Inferior parietal cortex (tissue), 1 donor: ENCODE results near the gene LMNTD2.
"Not testable (repeated sequence)": the region's sequence is repeated elsewhere in the genome, so short reads cannot be mapped to it uniquely, and the experiment has no call there.

Experiments used
- DNase-seq: peaks from one replicate; pipeline ENCODE4 v3.0.0-alpha.2; 2016; ENCODE audit errors: extremely low spot score

The LMNTD2 gene

DNA sequence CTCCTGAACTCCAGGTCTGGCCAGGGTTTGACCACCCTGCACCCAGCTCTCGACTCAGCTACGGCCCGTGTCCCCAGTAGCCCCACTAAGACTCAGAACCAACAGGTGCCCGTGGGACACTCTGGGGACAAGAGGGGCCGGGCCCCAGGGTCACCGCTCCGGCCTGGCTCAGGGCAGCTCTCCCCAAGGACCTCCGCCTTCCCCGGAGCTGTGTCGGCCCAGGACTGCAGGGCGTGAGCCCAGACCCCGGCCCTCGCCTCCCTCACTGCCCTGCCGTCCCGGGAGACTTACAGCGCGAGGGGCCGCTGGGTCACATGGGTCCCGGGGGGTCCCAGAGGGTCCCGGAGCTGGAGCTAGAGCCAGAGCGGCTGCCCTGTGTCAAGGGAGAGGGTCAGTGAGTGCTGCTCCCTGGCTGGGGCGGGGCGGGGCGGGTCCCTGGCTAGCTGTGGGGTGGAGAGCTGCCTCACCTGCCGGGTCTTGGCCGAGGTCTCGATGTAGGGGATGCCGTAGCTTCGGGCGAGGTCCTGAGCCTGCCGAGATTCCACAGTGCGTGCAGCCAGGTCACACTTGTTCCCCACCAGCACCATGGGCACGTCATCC, 27.5 kb downstream of the LMNTD2 start:
- DNase-seq = no peak

DNA sequence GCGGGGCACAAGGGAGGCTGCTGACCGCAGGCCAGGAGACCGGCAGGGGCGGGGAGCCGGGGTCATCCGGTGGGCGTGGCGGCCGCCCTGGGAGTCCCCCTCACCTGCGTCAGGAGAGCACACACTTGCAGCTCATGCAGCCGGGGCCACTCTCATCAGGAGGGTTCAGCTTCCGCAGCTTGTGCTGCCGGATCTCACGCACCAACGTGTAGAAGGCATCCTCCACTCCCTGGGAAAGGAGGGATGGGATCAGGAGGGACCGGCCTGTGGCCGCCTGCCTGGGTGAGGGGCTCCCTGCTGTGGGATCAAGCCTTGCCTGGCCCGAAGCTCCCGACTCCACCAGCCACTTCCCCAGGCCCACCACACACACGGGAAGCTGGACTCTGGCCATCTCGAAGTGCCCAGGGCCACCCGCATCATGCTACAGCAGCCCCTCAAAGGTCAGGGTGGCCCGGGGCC, 28.0 kb downstream of the LMNTD2 start:
- DNase-seq = no peak

DNA sequence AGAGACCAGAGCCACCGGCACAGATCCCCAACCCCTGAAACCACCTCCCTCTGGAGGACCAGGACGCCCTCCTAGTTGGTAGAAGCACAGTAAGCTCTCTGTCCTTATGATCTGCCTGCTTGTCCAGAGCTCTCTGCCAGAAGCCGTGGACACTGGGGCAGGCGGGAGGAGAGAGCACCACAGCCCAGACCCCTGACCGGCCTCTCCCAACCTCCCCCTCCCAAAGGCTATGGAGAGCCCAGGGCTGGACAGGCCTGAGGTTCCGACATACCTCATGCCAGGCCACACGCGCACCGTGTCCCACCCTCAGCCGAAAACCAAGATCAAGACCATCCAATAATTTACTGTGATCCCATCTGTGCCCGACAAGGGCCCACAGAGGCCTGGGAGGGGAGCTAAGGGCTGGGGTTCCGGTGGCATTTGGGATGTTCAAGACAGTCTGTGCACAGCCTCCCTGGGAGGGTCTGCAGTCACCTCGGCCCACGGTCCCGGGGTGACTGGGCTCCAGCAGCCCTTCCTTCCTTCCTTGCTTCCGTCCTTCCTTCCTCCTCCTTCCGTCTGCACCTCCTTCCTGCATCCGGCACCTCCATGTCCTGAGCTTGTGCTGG, 28.5 kb downstream of the LMNTD2 start:
- DNase-seq = no peak

DNA sequence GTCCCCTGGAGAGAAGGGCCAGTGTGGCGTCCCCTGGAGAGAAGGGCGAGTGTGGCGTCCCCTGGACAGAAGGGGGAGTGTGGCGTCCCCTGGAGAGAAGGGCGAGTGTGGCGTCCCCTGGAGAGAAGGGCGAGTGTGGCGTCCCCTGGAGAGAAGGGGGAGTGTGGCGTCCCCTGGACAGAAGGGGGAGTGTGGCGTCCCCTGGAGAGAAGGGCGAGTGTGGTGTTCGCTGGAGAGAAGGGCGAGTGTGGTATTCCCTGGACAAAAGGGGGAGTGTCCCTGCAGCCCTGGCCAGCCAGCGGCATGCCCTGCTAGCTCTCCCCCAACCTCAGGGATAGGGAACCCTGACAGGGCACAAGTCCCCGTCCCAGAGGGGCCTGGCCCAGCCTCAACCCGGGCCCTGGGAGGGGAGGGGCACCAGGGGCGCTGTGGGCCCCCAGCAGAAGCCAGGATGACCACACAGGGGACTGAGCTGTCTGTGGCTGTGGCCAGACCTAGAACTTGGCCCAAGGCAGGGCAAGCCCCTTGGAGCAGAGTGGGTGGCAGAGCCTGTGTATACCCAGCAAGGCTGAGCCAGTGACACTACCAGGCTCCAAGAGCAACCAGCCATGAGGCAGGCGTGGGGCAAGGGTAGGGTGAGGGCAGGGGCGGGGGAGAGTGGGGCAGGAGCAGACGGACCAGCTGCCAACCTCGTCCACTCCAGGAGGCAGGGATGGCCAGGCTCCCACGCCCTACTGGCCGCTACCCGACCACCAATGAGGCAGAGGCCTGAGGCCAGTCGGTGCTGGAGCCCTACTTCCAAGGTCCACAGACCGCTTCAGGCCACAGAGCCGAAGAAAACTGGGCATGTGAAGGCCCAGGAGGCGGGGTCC, 29.3 kb downstream of the LMNTD2 start:
- no peak for DNase-seq

DNA sequence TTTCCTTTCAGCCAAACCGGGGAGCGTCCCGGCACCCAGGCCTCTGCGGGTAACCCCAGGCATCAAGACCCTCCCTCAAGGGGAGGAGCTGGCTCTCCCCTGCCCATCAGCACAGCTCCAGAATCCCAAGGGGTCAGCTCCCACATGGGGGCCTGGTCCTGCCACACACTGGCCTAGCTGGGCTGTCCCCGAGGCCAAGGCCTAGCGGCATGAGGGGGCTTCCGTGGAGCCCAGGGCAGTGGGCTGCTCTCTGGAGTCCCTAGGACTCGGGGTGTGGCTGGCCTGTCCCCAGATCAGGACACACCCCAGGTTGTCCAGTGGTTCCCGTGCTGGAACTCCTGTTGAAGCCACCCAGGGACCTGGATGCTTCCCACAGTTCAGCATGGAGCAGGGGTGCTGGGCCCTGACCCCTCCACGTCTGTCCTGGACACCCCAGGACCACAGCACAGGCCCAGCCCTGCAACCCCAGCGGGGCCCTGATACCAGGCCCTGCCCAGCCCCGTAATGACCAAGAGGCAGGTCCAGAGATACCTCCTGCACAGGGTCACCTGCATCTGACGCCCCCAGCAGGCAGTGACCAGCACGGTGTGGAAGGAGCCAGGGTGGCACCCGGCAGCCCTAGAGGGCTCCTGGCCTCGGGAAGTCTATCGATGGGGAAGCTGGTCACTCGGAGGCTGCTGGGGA, 30.7 kb downstream of the LMNTD2 start:
- DNase-seq = no peak

DNA sequence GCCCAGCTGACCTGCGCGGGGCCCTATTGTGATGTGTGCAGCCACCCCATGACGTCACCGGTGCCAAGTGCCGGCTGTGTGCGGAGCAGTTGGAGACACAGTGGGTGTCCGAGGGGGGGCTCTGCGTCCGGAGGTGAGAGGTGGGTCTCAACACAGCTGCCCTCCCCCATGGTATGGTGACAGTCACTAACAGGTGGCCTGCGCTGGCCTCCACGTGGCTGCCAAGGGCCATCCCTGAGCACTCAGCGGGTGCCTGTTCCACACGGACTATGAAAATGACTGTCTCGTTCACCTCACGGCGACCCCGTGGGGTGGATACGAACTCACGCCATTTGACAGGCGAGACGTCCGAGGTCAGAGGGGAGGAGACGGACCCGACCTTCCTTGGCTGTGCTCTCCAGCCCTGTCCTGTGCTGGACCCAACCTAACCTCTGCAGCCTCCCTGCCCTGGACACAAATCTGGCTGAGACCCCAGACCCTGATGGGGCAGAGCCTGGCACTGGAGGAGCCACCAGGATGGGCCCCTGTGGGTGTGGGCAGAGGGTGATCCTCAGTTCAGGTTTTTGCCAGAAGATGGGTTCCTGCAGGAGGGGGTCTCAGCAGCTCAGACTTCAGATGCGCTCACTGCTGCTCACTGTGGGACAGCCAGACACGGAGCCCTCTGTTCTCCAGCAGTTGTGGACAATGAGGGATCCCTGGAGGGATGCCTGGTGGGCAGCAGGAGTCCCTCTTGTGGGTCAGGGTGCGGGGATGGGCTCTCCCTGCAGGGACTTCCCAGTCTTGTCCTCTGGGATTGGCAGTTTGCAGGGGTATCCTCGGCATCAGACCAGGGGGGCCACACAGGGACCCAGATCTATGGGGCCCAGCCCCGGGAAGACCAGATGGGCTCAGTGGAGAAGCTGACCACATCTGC, 31.5 kb downstream of the LMNTD2 start:
- no peak for DNase-seq

DNA sequence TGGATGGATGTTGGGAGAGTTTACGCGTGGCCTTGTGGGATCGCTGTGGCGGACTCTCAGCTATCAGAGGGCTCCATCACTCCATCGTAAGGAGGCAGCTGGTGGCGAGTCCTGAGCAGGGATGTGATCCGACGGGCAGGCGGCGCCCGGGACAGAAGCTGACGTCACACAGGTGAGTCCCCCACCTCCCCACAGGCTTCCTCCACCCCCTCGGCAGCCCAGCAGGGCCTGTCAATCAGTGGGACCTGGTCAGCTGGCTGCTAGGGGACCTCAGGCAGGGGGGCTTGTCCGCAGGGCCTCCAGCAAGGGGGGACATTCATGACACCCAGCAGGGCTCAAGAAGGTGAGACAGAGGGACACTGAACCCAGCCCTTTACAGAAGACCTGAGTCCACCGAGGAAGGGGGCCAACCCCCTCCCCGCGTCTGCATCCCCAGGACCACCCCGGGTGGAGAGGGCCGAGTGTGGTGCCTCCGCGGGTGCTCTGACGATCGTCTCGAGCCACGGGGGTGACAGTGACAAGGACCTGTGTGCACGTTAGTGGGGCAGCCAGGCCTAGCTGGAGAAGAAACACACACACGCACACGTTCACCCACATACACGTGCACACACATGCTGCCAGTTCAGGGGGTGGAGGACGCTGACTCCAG, 32.2 kb downstream of the LMNTD2 start:
- no peak for DNase-seq

DNA sequence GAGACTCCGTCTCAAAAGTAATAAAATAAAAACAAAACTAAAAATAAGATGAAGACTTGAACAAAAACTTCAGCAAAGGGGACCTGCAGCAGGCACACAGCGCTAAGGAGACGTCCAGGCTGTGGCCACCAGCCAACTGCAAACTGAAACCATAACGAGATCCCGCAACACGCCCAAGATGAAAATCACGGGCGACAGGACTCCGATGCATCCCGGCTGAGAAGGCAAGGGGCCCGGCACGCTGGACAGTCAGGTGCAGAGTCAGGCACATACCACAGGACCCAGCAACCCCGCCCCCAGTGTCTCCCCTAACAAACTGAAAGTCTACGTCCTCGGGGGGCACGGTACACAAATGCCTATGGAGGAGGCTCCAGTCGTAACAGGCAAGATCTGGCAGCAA, 34.3 kb downstream of the LMNTD2 start:
- no peak for DNase-seq

DNA sequence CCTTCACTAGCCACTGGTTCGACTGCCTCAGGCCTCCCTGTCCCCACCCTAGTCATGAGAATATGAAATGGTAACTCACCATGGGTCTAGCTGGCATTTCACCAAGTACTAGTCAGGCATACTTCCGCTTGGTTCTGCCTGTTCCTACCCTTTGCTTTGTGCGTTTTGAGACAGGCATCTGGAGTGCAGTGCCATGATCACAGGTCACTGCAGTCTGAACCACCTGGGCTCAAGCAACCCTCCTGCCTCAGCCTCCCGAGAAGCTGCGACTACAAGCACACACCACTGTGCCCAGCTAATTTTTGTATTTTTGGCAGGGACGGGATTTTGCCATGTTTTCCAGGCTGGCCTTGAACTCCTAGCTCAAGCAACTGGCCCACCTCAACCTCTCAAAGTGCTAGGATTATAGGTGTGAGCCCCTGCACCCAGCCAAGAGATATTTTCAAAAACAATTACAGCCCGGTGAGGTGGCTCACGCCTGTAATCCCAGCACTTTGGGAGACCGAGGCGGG, 39.3 kb downstream of the LMNTD2 start:
- DNase-seq = no peak

DNA sequence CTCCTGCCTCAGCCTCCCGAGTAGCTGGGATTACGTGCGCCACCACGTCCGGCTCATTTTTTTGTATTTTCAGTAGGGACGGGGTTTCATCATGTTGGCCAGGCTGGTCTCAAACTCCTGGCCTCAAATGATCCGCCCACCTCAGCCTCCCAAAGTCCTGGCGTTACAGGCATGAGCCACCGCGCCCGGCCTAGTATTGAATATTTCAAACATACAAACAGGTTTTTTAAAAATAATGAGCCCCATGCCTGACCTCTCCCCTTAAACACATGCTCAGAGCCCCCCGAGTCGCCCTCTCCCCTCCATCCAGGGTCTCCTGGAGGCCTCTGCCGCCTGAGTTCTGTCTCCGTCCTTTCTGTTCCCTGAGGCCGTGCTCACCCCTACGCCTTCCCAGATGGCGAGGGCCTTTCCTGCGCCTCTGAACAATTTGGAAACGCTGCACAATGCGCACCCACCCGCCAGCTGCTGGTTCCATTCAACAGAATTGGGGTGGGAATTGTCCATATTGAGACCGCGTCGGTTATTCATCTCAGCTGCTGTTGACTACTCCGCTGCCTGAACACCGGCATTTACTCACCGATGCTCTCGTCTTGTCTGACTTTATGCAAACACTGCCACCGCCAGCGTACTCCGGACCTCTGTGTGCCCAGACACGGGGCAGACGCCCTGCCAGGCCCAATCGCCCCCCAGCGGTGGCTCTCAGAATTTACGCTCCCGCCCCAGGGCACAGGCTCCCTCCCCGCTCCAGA, 39.9 kb downstream of the LMNTD2 start:
- no peak for DNase-seq

DNA sequence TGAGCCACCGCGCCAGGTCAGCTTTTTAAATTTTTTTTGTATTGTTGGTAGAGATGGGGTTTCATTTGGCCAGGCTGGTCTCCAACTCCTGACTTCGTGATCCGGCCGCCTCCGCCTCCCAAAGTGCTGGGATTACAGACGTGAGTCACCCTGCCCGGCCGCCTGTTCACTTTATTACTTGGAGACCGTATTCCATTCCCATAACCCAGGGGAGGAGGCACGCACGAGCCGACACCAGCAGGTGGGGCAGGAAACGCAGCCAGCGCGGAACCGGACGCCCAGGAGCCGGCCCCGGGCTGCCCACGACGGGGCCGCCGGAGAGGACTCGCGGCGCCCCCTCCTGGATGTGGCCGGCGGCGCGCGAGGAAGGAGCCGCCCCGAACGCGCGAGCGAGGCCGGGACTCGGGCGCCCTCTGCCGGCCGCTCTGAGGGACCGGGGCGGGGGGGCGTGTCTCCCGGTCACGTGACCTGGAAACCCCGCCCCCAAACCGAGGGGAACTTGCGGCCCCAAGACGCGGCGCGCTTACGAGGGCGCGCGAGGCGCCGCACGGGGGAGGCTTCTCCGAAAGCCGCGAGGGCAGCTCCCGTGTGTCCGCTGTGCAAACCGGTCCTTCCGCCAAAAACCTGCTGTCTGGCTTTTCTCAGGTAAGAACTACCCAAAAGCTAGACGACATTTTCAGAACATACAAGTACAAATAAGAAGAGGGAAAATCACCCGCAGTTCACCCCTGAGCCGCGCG, 41.9 kb downstream of the LMNTD2 start:
- peak; percentile 84 for DNase-seq

DNA sequence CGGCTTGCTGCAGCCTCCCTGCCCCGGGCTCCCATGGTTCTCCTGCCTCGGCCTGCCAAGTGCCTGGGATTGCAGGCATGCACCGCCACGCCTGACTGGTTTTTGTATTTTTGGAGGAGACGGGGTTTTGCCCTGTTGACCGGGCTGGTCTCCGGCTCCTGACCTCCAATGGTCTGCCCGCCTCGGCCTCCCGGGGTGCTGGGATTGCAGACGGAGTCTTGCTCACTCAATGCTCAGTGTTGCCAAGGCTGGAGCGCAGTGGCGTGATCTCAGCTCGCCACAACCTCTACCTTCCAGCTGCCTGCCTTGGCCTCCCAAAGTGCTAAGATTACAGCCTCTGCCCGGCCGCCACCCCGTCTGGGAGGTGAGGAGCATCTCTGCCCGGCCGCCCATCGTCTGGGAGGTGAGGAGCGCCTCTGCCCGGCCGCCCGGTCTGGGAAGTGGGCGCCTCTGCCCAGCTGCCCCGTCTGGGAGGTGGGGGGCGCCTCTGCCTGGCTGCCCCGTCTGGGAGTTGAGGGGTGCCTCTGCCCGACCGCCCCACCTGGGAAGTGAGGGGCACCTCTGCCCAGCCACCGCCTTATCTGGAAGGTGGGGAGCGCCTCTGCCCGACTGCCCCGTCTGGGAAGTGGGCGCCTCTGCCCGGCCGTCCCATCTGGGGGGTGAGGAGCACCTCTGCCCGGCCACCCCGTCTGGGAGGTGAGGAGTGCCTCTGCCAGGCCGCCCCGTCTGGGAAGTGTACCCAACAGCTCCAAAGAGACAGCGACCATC, 43.4 kb downstream of the LMNTD2 start:
- DNase-seq = not testable (repeated sequence)

DNA sequence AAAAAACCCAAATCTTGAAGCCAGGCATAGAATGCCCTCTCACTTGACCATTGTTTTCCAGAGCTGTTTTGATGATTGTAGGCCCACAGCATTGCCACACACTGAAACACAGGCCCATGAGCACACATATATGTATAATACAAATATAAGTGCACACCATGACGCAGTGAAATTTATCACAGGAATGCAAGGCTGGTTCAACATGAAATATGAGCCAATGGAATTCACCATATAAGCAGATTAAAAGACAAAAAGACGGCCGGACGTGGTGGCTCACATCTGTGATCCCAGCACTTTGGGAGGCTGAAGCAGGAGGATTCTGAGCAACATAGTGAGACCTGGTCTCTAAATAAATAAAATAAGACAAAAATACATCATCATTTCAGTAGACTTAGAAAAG, 44.1 kb downstream of the LMNTD2 start:
- no peak for DNase-seq

DNA sequence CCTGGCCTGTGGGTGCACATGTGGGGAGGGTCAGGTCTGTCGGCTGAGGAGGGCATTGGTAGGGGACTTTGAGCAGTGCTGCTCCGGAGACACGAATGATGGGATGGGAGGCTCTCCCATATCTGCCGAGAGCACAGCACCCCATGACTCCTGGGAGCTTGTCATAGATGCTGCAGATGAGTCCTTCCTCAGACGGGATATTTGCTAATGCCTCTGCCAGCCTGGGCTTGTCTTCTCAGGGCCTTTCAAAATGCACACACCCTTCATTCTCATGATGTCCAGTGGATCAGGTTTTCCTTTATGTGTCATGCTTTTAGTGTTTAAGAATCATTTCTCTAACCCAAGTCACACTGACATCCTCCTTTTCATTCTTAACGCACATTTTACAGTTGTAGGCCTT, 45.4 kb downstream of the LMNTD2 start:
- DNase-seq = no peak

DNA sequence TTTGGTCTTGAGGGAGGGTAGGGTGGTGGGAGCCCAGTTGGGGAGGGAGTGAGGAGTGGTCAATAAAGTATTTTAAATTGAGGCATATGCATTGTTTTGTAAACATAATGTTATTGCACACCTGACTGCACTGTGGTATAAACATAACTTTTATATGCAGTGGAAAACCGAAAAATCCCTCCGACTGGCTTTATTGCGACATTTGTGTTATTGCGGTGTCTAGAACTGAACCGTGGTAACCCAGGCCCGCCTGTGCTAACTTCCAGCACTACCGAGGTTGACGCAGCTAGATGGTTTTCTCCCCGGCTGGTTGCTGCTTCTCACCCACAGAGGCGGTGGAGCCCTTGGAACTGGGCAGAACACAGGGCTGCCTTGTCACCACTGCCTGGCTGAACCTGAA, 45.9 kb downstream of the LMNTD2 start:
- DNase-seq = no peak

DNA sequence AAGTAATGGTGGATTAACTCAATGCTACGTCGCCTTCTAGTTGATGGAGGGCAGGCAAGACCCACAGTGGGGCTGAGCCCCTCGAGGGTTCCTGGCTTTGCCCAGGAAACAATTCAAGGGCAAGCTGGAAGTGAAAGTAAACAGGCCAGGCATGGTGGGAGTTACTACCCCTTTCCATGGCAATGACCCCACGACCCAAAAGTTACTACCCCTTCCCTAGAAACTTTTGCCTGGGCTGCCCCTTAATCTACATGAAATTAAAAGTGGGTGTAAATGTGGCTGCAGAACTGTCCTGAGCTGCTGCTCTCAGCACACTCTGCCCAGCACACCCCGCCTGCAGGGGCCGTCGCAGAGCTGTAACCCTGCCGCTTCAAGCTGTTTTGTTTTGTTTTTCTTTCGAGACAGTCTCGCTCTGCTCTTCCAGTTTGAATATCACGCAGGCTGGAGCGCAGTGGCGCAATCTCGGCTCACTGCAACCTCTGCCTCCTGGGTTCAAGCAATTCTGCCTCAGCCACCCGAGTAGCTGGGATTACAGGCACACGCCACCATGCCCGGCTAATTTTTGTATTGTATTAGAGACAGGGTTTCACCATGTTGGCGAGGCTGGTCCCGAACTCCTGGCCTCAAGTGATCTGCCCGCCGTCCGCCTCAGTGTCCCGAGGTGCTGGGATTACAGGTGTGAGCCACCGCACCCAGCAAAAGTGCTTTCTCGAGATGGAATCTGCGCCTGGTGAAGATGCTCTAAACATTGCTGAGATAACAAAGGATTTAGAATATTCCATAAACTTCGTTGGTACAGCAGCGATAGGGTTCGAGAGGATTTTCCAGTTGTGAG, 47.6 kb downstream of the LMNTD2 start:
- no peak for DNase-seq

DNA sequence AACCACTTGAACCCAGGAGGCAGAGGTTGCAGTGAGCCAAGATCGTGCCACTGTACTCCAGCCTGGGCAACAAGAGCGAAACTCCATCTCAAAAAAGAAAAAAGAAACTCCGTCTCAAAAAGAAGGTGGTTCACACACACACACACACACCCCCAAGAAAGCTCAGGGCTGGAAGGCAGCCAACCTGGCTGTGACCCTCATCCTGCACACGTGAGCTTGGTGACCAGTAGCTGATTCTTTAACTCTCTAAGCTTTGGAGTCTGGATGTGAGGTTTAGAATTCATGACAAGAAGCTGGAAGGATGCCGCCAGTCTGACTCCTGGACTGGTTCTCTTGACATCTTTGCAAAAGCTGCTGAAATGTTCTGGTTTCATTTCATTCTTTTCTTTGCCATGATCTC, 51.6 kb downstream of the LMNTD2 start:
- DNase-seq = no peak
